GM12865 (cell line): Measurements from ENCODE around the gene NCOR1.
"Not testable (repeated sequence)": the region's sequence is repeated elsewhere in the genome, so short reads cannot be mapped to it uniquely, and the experiment has no call there.

ENCODE experiments used
- DNase-seq: peaks from one replicate; pipeline ENCODE4 v3.0.0; 2010; ENCODE audit warnings: low read depth
- H3K4me3 ChIP-seq: 2 replicates; pipeline ENCODE4 v1.5.1; 2011; ENCODE audit warnings: mild to moderate bottlenecking, low read depth, low read length, control low read depth
- CTCF ChIP-seq: IDR thresholded peaks from 2 replicates; pipeline ENCODE4 v1.5.1; 2011; ENCODE audit warnings: low read length, control low read depth, low read depth, inconsistent platforms; ENCODE audit not compliant: insufficient read depth; ENCODE audit errors: missing control alignments

NCOR1 gene

GRCh38 chr17:16148596-16148995 lies 66.7 kb downstream of the NCOR1 start:
- no peak for TF ChIP-seq CTCF
- H3K4me3 ChIP-seq, result no peak overlapping the region
- no peak for DNase-seq

GRCh38 chr17:16145319-16145890 lies 69.9 kb downstream of the NCOR1 start:
- not testable (repeated sequence) for H3K4me3 ChIP-seq

GRCh38 chr17:16141685-16142084 lies 73.6 kb downstream of the NCOR1 start:
- DNase-seq, result no peak
- TF ChIP-seq CTCF, result no peak
- H3K4me3 ChIP-seq, result no peak overlapping the region

More at GRCh38 chr17:16145319-16145890, 69.9 kb downstream of the NCOR1 start:
- not testable (repeated sequence) for DNase-seq

GRCh38 chr17:16140854-16141253 lies 74.5 kb downstream of the NCOR1 start:
- H3K4me3 ChIP-seq, result no peak overlapping the region
- no peak for TF ChIP-seq CTCF
- no peak for DNase-seq

GRCh38 chr17:16135461-16135860 lies 79.9 kb downstream of the NCOR1 start:
- H3K4me3 ChIP-seq, result no peak overlapping the region
- TF ChIP-seq CTCF, result no peak
- no peak for DNase-seq

- no peak for DNase-seq
These were observed 83.7 kb downstream of the NCOR1 start for GRCh38 chr17:16131593-16131992.

GRCh38 chr17:16129441-16130205 lies 85.7 kb downstream of the NCOR1 start:
- TF ChIP-seq CTCF, result no peak
- no peak overlapping the region for H3K4me3 ChIP-seq
- DNase-seq, result no peak

More at GRCh38 chr17:16131593-16131992, 83.7 kb downstream of the NCOR1 start:
- TF ChIP-seq CTCF, result no peak
- no peak overlapping the region for H3K4me3 ChIP-seq
